ENCODE data around the gene TTC9C.
"Not testable (repeated sequence)": the region's sequence is repeated elsewhere in the genome, so short reads cannot be mapped to it uniquely, and the experiment has no call there.

TTC9C gene

DNA sequence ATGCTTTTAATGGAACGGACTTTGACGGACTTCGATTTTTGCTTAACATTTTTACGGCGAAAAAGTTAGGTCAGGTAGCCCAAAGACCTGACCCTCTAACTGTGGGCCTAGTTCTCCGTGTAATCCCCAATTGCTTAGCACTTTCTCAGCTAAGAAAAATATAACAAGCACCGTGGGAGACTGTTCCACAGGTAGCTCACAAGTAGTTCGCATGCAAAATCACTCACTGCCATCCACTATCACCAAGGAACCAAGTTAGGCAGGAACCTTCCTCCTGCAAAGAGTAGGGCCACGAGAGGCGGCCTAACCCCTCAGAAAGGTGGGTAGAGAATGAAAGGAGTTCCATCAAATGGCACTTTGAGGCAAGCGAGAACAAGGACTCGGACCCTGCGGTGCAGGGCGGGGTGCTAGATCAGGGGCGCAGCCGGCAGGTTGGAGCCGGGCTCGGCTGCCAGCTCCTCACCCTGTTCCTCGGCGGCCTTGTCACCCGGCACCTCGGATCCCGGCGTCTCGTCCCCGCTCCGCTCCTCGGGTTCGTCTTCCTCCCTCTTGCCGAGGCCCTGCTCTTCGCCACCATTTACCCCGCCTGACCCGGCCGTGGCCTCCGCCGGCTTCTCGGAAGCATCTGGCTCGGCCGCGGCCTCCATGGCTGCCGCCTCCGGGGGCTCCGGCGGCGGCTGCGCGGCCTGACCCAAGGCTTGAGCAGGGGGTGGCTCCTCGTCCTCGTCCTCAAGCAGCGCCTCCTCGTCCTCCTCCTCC lies 2.0 kb upstream of the TTC9C start:
- ChIA-PET CTCF (interaction anchor here (0.6 to 1.7 kb wide), 11 partner anchors 9 to 124 kb away, joined by 3 to 5 read pairs (median 3); partner anchors contain the start of genes C11orf98 and CSKMT), POLR2A (interaction anchor here (0.7 to 3.8 kb wide), 6 partner anchors 12 to 115 kb away, joined by 3 to 22 read pairs (median 8); partner anchors contain the start of genes C11orf98, CSKMT and STX5)
- DNase-seq: no peak
- under 1% methylated on average over 49 of the region's 51 CpGs for WGBS (ENCODE audit: insufficient coverage)
- Histone ChIP-seq H3K4me3 (ENCODE audit: control insufficient read depth in 1 of 7, extremely low read depth in 1 of 7, insufficient read depth in 4 of 7, low read depth in 2 of 7, low read length in 6 of 7) (peak overlapping the region; percentile 83 to 100 (median 89)), H3K27me3 (replicated peaks in 2 of 5; ENCODE audit: control insufficient read depth in 4 of 5, insufficient read depth in 5 of 5, low read length in 4 of 5) (no peaks in the 10 kb centered on the region), H3K27ac (ENCODE audit: insufficient read depth in 1 of 2, low read depth in 1 of 2, low read length in 2 of 2, poor library complexity in 1 of 2, severe bottlenecking in 2 of 2) (peak overlapping the region; percentile 69 to 95), H3K4me1 (ENCODE audit: control extremely low read depth in 1 of 4, control insufficient read depth in 4 of 4, insufficient read depth in 4 of 4, low read length in 3 of 4) (peaks cover 23 to 47% (median 41%) of the 10 kb centered on the region in 4 experiments), H3K9me3 (ENCODE audit: control extremely low read depth in 1 of 5, control insufficient read depth in 4 of 5, insufficient read depth in 2 of 5, low read depth in 1 of 5, low read length in 4 of 5) (no peaks in the 10 kb centered on the region), H3K36me3 (ENCODE audit: control insufficient read depth in 4 of 4, insufficient read depth in 4 of 4, low read length in 3 of 4) (peaks cover 11 to 45% (median 27%) of the 10 kb centered on the region in 4 experiments)

GRCh38 chr11:62726915-62727164 lies 1.4 kb upstream of the TTC9C start:
- WGBS (ENCODE audit: insufficient coverage): 0% methylated on average over 25 of the region's 37 CpGs
- peaks cover 7 to 41% (median 22%) of the 10 kb centered on the region in 4 experiments for H3K36me3 ChIP-seq (ENCODE audit: control insufficient read depth in 4 of 4, insufficient read depth in 4 of 4, low read length in 3 of 4)
- peaks cover 23 to 47% (median 41%) of the 10 kb centered on the region in 4 experiments for H3K4me1 ChIP-seq (ENCODE audit: control extremely low read depth in 1 of 4, control insufficient read depth in 4 of 4, insufficient read depth in 4 of 4, low read length in 3 of 4)
- peak overlapping the region; percentile 69 to 95 for H3K27ac ChIP-seq (ENCODE audit: insufficient read depth in 1 of 2, low read depth in 1 of 2, low read length in 2 of 2, poor library complexity in 1 of 2, severe bottlenecking in 2 of 2)
- H3K27me3 ChIP-seq (replicated peaks in 2 of 5; ENCODE audit: control insufficient read depth in 4 of 5, insufficient read depth in 5 of 5, low read length in 4 of 5): no peaks in the 10 kb centered on the region
- CTCF ChIA-PET: interaction anchor here (0.6 to 1.7 kb wide), 8 partner anchors 9 to 50 kb away, joined by 3 to 5 read pairs (median 3); partner anchors contain the start of gene ZBTB3
- H3K9me3 ChIP-seq (ENCODE audit: control extremely low read depth in 1 of 5, control insufficient read depth in 4 of 5, insufficient read depth in 2 of 5, low read depth in 1 of 5, low read length in 4 of 5): no peaks in the 10 kb centered on the region
- DNase-seq: no peak
- peak overlapping the region; percentile 83 to 100 (median 89) for H3K4me3 ChIP-seq (ENCODE audit: control insufficient read depth in 1 of 7, extremely low read depth in 1 of 7, insufficient read depth in 4 of 7, low read depth in 2 of 7, low read length in 6 of 7)
- POLR2A ChIA-PET: interaction anchor here (0.7 to 3.8 kb wide), 9 partner anchors 11 to 127 kb away, joined by 3 to 22 read pairs (median 6); partner anchors contain the start of genes STX5 and TMEM223

GRCh38 chr11:62727165-62727871 lies 968 bp upstream of the TTC9C start, which contains the start of gene HNRNPUL2:
Gene HNRNPUL2, minus strand, starts transcription at chr11:62727457. Its CDS starts 301 bp downstream, at chr11:62727156.
- H3K27ac ChIP-seq (ENCODE audit: insufficient read depth in 1 of 2, low read depth in 1 of 2, low read length in 2 of 2, poor library complexity in 1 of 2, severe bottlenecking in 2 of 2): peak within 1 kb of the TSS; percentile 84 to 95
- WGBS (ENCODE audit: insufficient coverage): 0% methylated on average over 42 of the region's 72 CpGs
- no peaks in the 10 kb centered on the region for H3K27me3 ChIP-seq (replicated peaks in 2 of 5; ENCODE audit: control insufficient read depth in 4 of 5, insufficient read depth in 5 of 5, low read length in 4 of 5)
- H3K4me1 ChIP-seq (ENCODE audit: control extremely low read depth in 1 of 4, control insufficient read depth in 4 of 4, insufficient read depth in 4 of 4, low read length in 3 of 4): peaks cover 23 to 47% (median 41%) of the 10 kb centered on the region in 4 experiments
- no peaks in the 10 kb centered on the region for H3K9me3 ChIP-seq (ENCODE audit: control extremely low read depth in 1 of 5, control insufficient read depth in 4 of 5, insufficient read depth in 2 of 5, low read depth in 1 of 5, low read length in 4 of 5)
- peak; percentile 100 for DNase-seq
- peak within 1 kb of the TSS; percentile 83 to 100 (median 89) for H3K4me3 ChIP-seq (ENCODE audit: control insufficient read depth in 1 of 7, extremely low read depth in 1 of 7, insufficient read depth in 4 of 7, low read depth in 2 of 7, low read length in 6 of 7)
- CTCF ChIA-PET: interaction anchor here (0.6 to 1.7 kb wide), 9 partner anchors 9 to 51 kb away, joined by 3 to 5 read pairs (median 3); partner anchors contain the start of gene ZBTB3
- peaks cover 5 to 36% (median 18%) of the 10 kb centered on the region in 4 experiments for H3K36me3 ChIP-seq (ENCODE audit: control insufficient read depth in 4 of 4, insufficient read depth in 4 of 4, low read length in 3 of 4)
- POLR2A ChIA-PET: interaction anchor here (0.6 to 3.8 kb wide), 20 partner anchors 11 to 331 kb away, joined by 3 to 22 read pairs (median 4); partner anchors contain the start of genes INTS5, LBHD1, NXF1 and POLR2G

GRCh38 chr11:62727872-62728170 lies 465 bp upstream of the TTC9C start:
- peaks cover 2 to 31% (median 13%) of the 10 kb centered on the region in 4 experiments for H3K36me3 ChIP-seq (ENCODE audit: control insufficient read depth in 4 of 4, insufficient read depth in 4 of 4, low read length in 3 of 4)
- H3K9me3 ChIP-seq (ENCODE audit: control extremely low read depth in 1 of 5, control insufficient read depth in 4 of 5, insufficient read depth in 2 of 5, low read depth in 1 of 5, low read length in 4 of 5): no peaks in the 10 kb centered on the region
- CTCF ChIA-PET: interaction anchor here (0.8 to 5.4 kb wide), 6 partner anchors 9 to 60 kb away, joined by 3 to 22 read pairs (median 3); partner anchors contain the start of genes TMEM179B and ZBTB3
- POLR2A ChIA-PET: interaction anchor here (0.6 to 3.8 kb wide), 19 partner anchors 15 to 331 kb away, joined by 3 to 22 read pairs (median 4); partner anchors contain the start of genes INTS5, LBHD1, NXF1 and POLR2G
- 0% methylated on average over 9 of the region's 20 CpGs for WGBS (ENCODE audit: insufficient coverage)
- peaks cover 23 to 47% (median 41%) of the 10 kb centered on the region in 4 experiments for H3K4me1 ChIP-seq (ENCODE audit: control extremely low read depth in 1 of 4, control insufficient read depth in 4 of 4, insufficient read depth in 4 of 4, low read length in 3 of 4)
- peak overlapping the region; percentile 84 to 95 for H3K27ac ChIP-seq (ENCODE audit: insufficient read depth in 1 of 2, low read depth in 1 of 2, low read length in 2 of 2, poor library complexity in 1 of 2, severe bottlenecking in 2 of 2)
- peak overlapping the region; percentile 83 to 100 (median 89) for H3K4me3 ChIP-seq (ENCODE audit: control insufficient read depth in 1 of 7, extremely low read depth in 1 of 7, insufficient read depth in 4 of 7, low read depth in 2 of 7, low read length in 6 of 7)
- H3K27me3 ChIP-seq (replicated peaks in 2 of 5; ENCODE audit: control insufficient read depth in 4 of 5, insufficient read depth in 5 of 5, low read length in 4 of 5): no peaks in the 10 kb centered on the region
- DNase-seq: peak; percentile 98

DNA sequence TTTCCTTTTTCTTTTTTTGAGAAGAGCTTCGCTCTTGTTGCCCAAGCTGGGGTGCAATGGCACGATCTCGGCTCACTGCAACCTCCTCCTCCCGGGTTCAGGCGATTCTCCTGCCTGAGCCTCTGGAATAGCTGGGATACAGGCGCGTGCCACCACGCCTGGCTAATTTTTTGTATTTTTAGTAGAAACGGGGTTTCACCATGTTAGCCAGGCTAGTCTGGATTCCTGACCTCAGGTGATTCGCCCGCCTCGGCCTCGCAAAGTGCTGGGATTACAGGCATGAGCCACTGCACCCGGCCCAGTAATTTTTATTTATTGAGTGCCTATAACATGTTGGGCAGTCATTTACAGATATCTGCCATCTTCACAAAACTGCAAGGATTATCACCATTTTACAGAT lies 1.8 kb downstream of the TTC9C start:
- Histone ChIP-seq H3K4me3 (ENCODE audit: control insufficient read depth in 1 of 7, extremely low read depth in 1 of 7, insufficient read depth in 4 of 7, low read depth in 2 of 7, low read length in 6 of 7) (peak overlapping the region in 4 of 7 experiments; percentile 24 to 100 (median 84)), H3K36me3 (ENCODE audit: control insufficient read depth in 4 of 4, insufficient read depth in 4 of 4, low read length in 3 of 4) (peaks cover 0 to 21% (median 10%) of the 10 kb centered on the region in 4 experiments), H3K4me1 (ENCODE audit: control extremely low read depth in 1 of 4, control insufficient read depth in 4 of 4, insufficient read depth in 4 of 4, low read length in 3 of 4) (peaks cover 15 to 36% (median 31%) of the 10 kb centered on the region in 4 experiments), H3K27ac (ENCODE audit: insufficient read depth in 1 of 2, low read depth in 1 of 2, low read length in 2 of 2, poor library complexity in 1 of 2, severe bottlenecking in 2 of 2) (peak overlapping the region in 1 of 2 experiments; percentile 43)
- POLR2A ChIA-PET: interaction anchor here (1.4 kb wide), 1 partner anchor 24 kb away, joined by 3 read pairs; the partner anchor contains the start of gene ZBTB3
- 98% methylated on average over 9 of the region's 14 CpGs for WGBS (ENCODE audit: insufficient coverage)
- not testable (repeated sequence) for H3K27me3 ChIP-seq (replicated peaks in 2 of 5; ENCODE audit: control insufficient read depth in 4 of 5, insufficient read depth in 5 of 5, low read length in 4 of 5); H3K9me3 ChIP-seq (ENCODE audit: control extremely low read depth in 1 of 5, control insufficient read depth in 4 of 5, insufficient read depth in 2 of 5, low read depth in 1 of 5, low read length in 4 of 5); DNase-seq
- CTCF ChIA-PET: interaction anchor here (0.7 to 5.4 kb wide), 7 partner anchors 12 to 145 kb away, joined by 3 to 22 read pairs (median 6); partner anchors contain the start of genes TMEM179B, WDR74 and ZBTB3

- Histone ChIP-seq H3K4me1 (ENCODE audit: control extremely low read depth in 1 of 4, control insufficient read depth in 4 of 4, insufficient read depth in 4 of 4, low read length in 3 of 4) (peaks cover 7 to 24% (median 19%) of the 10 kb centered on the region in 4 experiments), H3K4me3 (ENCODE audit: control insufficient read depth in 1 of 7, extremely low read depth in 1 of 7, insufficient read depth in 4 of 7, low read depth in 2 of 7, low read length in 6 of 7) (no peak overlapping the region), H3K9me3 (ENCODE audit: control extremely low read depth in 1 of 5, control insufficient read depth in 4 of 5, insufficient read depth in 2 of 5, low read depth in 1 of 5, low read length in 4 of 5) (no peaks in the 10 kb centered on the region), H3K27me3 (replicated peaks in 2 of 5; ENCODE audit: control insufficient read depth in 4 of 5, insufficient read depth in 5 of 5, low read length in 4 of 5) (no peaks in the 10 kb centered on the region), H3K36me3 (ENCODE audit: control insufficient read depth in 4 of 4, insufficient read depth in 4 of 4, low read length in 3 of 4) (peaks cover 4 to 36% (median 19%) of the 10 kb centered on the region in 4 experiments), H3K27ac (ENCODE audit: insufficient read depth in 1 of 2, low read depth in 1 of 2, low read length in 2 of 2, poor library complexity in 1 of 2, severe bottlenecking in 2 of 2) (no peak overlapping the region)
- ChIA-PET POLR2A (no interaction called here), CTCF (interaction anchor here (0.7 to 5.4 kb wide), 3 partner anchors 13 to 55 kb away, joined by 3 to 22 read pairs (median 4); partner anchors contain the start of gene TMEM179B)
- 100% methylated on average over 2 of the region's 2 CpGs for WGBS (ENCODE audit: insufficient coverage)
- peak; percentile 50 to 72 (median 69) for DNase-seq
Observed at GRCh38 chr11:62732830-62733229, 4.5 kb downstream of the TTC9C start.

Measured in common myeloid progenitor, CD34-positive (primary cell).